Right atrium auricular region (tissue), 2 donors: ENCODE measurements around the gene TSR1. TPM values are rescaled to one million over a fixed set of nuclear protein-coding genes. Genes with fewer than 3 reads are reported as not detected.

Experiments used
- DNase-seq: peaks from one replicate; pipeline ENCODE4 v3.0.0-alpha.2; 2019; ENCODE audit warnings: low spot score
- H3K27ac ChIP-seq, 2 donors: fragments of 200-600 bp; sonication (generic); 1 replicate in 1 of 2; 2 replicates in 1 of 2; pipeline ENCODE4 v1.5.1; 2016 to 2019
- H3K27me3 ChIP-seq, 2 donors: fragments of 200-600 bp; sonication (generic); one replicate each; pipeline versions ENCODE4 v1.5.1 to v1.6.0; 2017 to 2019
- H3K36me3 ChIP-seq: fragments of 200-600 bp; sonication (generic); one replicate; pipeline ENCODE4 v1.5.1; 2016
- H3K4me1 ChIP-seq, 2 donors: fragments of 200-600 bp; sonication (generic); one replicate each; pipeline versions ENCODE4 v1.5.1 to v1.6.0; 2017 to 2019
- H3K4me3 ChIP-seq, 2 donors: fragments of 200-600 bp; sonication (generic); 1 replicate in 1 of 2; 2 replicates in 1 of 2; pipeline ENCODE4 v1.5.1; 2017 to 2019; ENCODE audit warnings: mild to moderate bottlenecking in 1 of 2, moderate library complexity in 1 of 2
- H3K9me3 ChIP-seq, 2 donors: fragments of 200-600 bp; sonication (generic); one replicate each; pipeline ENCODE4 v1.5.1; 2019
- CTCF ChIP-seq, 2 donors: fragments of 200-600 bp; sonication (generic); IDR thresholded peaks; one replicate each; pipeline ENCODE4 v1.5.1; 2019; ENCODE audit warnings: antibody characterized with exemption in 2 of 2
- total RNA-seq, 2 donors: library from RNA; depleted of rRNA; stranded (reverse); fragments of >200 nt; gene quantifications; one replicate each; pipeline ENCODE4 v1.1.0, GENCODE V29; 2016

TSR1 gene
- total RNA-seq, 2 donors from 2014 or later = 22.5 to 25.9 TPM

- no peak overlapping the region for H3K27ac ChIP-seq
- no peak overlapping the region for H3K4me3 ChIP-seq
- DNase-seq = no peak
- H3K27me3 ChIP-seq = no peaks in the 10 kb centered on the region
- H3K9me3 ChIP-seq = no peaks in the 10 kb centered on the region
- H3K36me3 ChIP-seq = peaks cover 17% of the 10 kb centered on the region
- TF ChIP-seq CTCF (IDR thresholded peaks at IDR 0.05) = no peak
- H3K4me1 ChIP-seq = peaks cover 0 to 45% of the 10 kb centered on the region in 2 donors
Measured at GRCh38 chr17:2366747-2367494, 30.7 kb upstream of the TSR1 start.

GRCh38 chr17:2365132-2365531 is 28.9 kb upstream of the TSR1 start:
- H3K4me3 ChIP-seq = no peak overlapping the region
- H3K27me3 ChIP-seq = no peaks in the 10 kb centered on the region
- TF ChIP-seq CTCF (IDR thresholded peaks at IDR 0.05) = no peak
- peaks cover 0 to 45% of the 10 kb centered on the region in 2 donors for H3K4me1 ChIP-seq
- no peak for DNase-seq
- H3K9me3 ChIP-seq = no peaks in the 10 kb centered on the region
- no peak overlapping the region for H3K27ac ChIP-seq
- H3K36me3 ChIP-seq = peaks cover 17% of the 10 kb centered on the region

GRCh38 chr17:2364763-2365116 is 28.5 kb upstream of the TSR1 start:
- no peak for DNase-seq
- no peak for TF ChIP-seq CTCF (IDR thresholded peaks at IDR 0.05)
- peaks cover 17% of the 10 kb centered on the region for H3K36me3 ChIP-seq

GRCh38 chr17:2363851-2364762 is 27.9 kb upstream of the TSR1 start:
- Histone ChIP-seq H3K27me3 (no peaks in the 10 kb centered on the region), H3K27ac (no peak overlapping the region), H3K9me3 (no peaks in the 10 kb centered on the region), H3K36me3 (peaks cover 17% of the 10 kb centered on the region), H3K4me1 (peaks cover 0 to 35% of the 10 kb centered on the region in 2 donors), H3K4me3 (no peak overlapping the region)
- TF ChIP-seq CTCF (IDR thresholded peaks at IDR 0.05) = no peak
- DNase-seq = no peak

More at GRCh38 chr17:2364763-2365116, 28.5 kb upstream of the TSR1 start:
- Histone ChIP-seq H3K27ac (no peak overlapping the region), H3K27me3 (no peaks in the 10 kb centered on the region), H3K4me1 (peaks cover 0 to 41% of the 10 kb centered on the region in 2 donors), H3K9me3 (no peaks in the 10 kb centered on the region), H3K4me3 (no peak overlapping the region)

- H3K36me3 ChIP-seq = peaks cover 17% of the 10 kb centered on the region
- DNase-seq = no peak
- no peak for TF ChIP-seq CTCF (IDR thresholded peaks at IDR 0.05)
- H3K9me3 ChIP-seq = no peaks in the 10 kb centered on the region
- H3K4me3 ChIP-seq = no peak overlapping the region
- no peaks in the 10 kb centered on the region for H3K27me3 ChIP-seq
- no peak overlapping the region for H3K27ac ChIP-seq
- peaks cover 0 to 27% of the 10 kb centered on the region in 2 donors for H3K4me1 ChIP-seq
Measured at GRCh38 chr17:2363318-2363717, 27.1 kb upstream of the TSR1 start.
